WTC11 (cell line): ENCODE measurements around the gene ATP5IF1.

Experiments
- CREM ChIP-seq: sonication (generic); formaldehyde crosslinking; IDR thresholded peaks from 2 replicates; pipeline ENCODE4 v1.8.1; 2022; ENCODE audit warnings: mild to moderate bottlenecking, missing genetic modification reagents, moderate library complexity
- MAX ChIP-seq: sonication (generic); formaldehyde crosslinking; IDR thresholded peaks from 2 replicates; pipeline ENCODE4 v1.8.0; 2022; ENCODE audit warnings: mild to moderate bottlenecking, missing genetic modification reagents
- TF ChIP-seq, protein P1 (sequence below): fragments of 200-600 bp; IDR thresholded peaks from 2 replicates; pipeline ENCODE4 v1.8.0; 2022; ENCODE audit warnings: antibody characterized with exemption
- TF ChIP-seq, protein P2 (sequence below): sonication (generic); formaldehyde crosslinking; IDR thresholded peaks from 2 replicates; pipeline ENCODE4 v1.8.0; 2022; ENCODE audit warnings: missing genetic modification reagents

- TF ChIP-seq, protein P1, sequence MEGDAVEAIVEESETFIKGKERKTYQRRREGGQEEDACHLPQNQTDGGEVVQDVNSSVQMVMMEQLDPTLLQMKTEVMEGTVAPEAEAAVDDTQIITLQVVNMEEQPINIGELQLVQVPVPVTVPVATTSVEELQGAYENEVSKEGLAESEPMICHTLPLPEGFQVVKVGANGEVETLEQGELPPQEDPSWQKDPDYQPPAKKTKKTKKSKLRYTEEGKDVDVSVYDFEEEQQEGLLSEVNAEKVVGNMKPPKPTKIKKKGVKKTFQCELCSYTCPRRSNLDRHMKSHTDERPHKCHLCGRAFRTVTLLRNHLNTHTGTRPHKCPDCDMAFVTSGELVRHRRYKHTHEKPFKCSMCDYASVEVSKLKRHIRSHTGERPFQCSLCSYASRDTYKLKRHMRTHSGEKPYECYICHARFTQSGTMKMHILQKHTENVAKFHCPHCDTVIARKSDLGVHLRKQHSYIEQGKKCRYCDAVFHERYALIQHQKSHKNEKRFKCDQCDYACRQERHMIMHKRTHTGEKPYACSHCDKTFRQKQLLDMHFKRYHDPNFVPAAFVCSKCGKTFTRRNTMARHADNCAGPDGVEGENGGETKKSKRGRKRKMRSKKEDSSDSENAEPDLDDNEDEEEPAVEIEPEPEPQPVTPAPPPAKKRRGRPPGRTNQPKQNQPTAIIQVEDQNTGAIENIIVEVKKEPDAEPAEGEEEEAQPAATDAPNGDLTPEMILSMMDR, result no peak
- TF ChIP-seq, protein P2, sequence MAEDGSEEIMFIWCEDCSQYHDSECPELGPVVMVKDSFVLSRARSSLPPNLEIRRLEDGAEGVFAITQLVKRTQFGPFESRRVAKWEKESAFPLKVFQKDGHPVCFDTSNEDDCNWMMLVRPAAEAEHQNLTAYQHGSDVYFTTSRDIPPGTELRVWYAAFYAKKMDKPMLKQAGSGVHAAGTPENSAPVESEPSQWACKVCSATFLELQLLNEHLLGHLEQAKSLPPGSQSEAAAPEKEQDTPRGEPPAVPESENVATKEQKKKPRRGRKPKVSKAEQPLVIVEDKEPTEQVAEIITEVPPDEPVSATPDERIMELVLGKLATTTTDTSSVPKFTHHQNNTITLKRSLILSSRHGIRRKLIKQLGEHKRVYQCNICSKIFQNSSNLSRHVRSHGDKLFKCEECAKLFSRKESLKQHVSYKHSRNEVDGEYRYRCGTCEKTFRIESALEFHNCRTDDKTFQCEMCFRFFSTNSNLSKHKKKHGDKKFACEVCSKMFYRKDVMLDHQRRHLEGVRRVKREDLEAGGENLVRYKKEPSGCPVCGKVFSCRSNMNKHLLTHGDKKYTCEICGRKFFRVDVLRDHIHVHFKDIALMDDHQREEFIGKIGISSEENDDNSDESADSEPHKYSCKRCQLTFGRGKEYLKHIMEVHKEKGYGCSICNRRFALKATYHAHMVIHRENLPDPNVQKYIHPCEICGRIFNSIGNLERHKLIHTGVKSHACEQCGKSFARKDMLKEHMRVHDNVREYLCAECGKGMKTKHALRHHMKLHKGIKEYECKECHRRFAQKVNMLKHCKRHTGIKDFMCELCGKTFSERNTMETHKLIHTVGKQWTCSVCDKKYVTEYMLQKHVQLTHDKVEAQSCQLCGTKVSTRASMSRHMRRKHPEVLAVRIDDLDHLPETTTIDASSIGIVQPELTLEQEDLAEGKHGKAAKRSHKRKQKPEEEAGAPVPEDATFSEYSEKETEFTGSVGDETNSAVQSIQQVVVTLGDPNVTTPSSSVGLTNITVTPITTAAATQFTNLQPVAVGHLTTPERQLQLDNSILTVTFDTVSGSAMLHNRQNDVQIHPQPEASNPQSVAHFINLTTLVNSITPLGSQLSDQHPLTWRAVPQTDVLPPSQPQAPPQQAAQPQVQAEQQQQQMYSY, result no peak
- TF ChIP-seq CREM (CRISPR knock-in tag) (no peak), MAX (CRISPR knock-in tag) (no peak)
These were observed 10.5 kb downstream of the ATP5IF1 start for GRCh38 chr1:28246427-28246832.
